Ishikawa (cell line): ENCODE measurements around the gene WDR90.

ENCODE experiments used
- CEBPB ChIP-seq: IDR thresholded peaks from 2 replicates; pipeline ENCODE4 v1.6.1; 2012
- EGR1 ChIP-seq: IDR thresholded peaks from 2 replicates; pipeline ENCODE4 v1.6.1; 2012
- EP300 ChIP-seq: IDR thresholded peaks from 2 replicates; pipeline ENCODE4 v1.6.1; 2012; ENCODE audit warnings: borderline replicate concordance
- NFIC ChIP-seq: IDR thresholded peaks from 2 replicates; pipeline ENCODE4 v1.6.1; 2012
- REST ChIP-seq: IDR thresholded peaks from 2 replicates; pipeline ENCODE4 v1.6.1; 2012; ENCODE audit warnings: low read depth, mild to moderate bottlenecking
- TAF1 ChIP-seq: IDR thresholded peaks from 2 replicates; pipeline ENCODE4 v1.6.1; 2012; ENCODE audit warnings: low read depth, mild to moderate bottlenecking
- TCF12 ChIP-seq: IDR thresholded peaks from 2 replicates; pipeline ENCODE4 v1.6.1; 2012; ENCODE audit warnings: low read depth
- TEAD4 ChIP-seq: IDR thresholded peaks from 2 replicates; pipeline ENCODE4 v1.6.1; 2012
- USF1 ChIP-seq: IDR thresholded peaks from 2 replicates; pipeline ENCODE4 v1.6.1; 2012

DNA sequence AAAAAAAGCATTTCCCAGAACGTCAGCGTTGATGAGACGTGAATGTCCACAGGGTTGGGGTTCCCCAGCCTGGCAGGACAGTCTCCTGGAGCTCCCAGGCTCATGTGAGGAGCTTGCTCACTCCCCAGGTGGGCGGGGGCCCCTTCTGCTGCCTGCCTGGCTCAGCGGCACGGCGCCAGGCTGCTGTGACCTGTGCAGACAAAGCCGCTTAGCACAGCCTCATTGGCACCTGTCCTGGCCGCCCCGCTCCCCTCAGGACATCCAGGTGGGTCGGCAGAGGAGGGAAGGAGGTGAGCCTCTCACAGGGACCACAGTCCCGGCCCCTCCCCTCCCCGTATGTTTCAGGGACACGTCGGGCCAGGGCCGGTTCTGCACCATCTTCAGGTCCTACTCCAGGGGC lies 31.3 kb upstream of the WDR90 start:
- TF ChIP-seq EP300, result no peak
- no peak for TF ChIP-seq TCF12
- TF ChIP-seq REST, result no peak
- TF ChIP-seq EGR1, result no peak
- TF ChIP-seq TEAD4, result no peak
- no peak for TF ChIP-seq TAF1
- TF ChIP-seq CEBPB, result no peak
- no peak for TF ChIP-seq NFIC
- no peak for TF ChIP-seq USF1
